K562 (cell line): ENCODE measurements around the gene IDS. TPM values are rescaled to one million over a fixed set of nuclear protein-coding genes. Genes with fewer than 3 reads are reported as not detected.
"Not testable (repeated sequence)": the region's sequence is repeated elsewhere in the genome, so short reads cannot be mapped to it uniquely, and the experiment has no call there.

Source experiments
- ATAC-seq: fragments of 200-7000 bp; cut with Tn5 transposase; 3 replicates; pipeline ENCODE4 v1.9.1; 2020; ENCODE audit warnings: moderate library complexity
- BruUV-seq: library from RNA; stranded (reverse); fragments of 400-500 nt; replicated peaks from 2 replicates; lab custom pipeline; 2021; lab: Mats Ljungman, UMichigan
- CTCF ChIA-PET: fragments of 300-600 bp; formaldehyde crosslinking; extraction: SDS; loops from one replicate; lab custom pipeline; 2021; ENCODE audit warnings: low intra/inter-chr PET ratio; lab: Yijun Ruan, JAX
- POLR2A ChIA-PET: fragments of 300-600, 350-650 bp; sonication (Branson Sonifier 250); formaldehyde crosslinking; extraction: SDS; loops from one replicate; lab custom pipeline; 2021; ENCODE audit warnings: antibody characterized with exemption, inconsistent platforms; lab: Yijun Ruan, JAX
- DNase-seq, 4 experiments: peaks; one replicate each; pipeline versions ENCODE4 v3.0.0 to v3.0.0-alpha.2; 2011 to 2018; ENCODE audit warnings: low spot score in 3 of 4, mixed read lengths in 3 of 4; ENCODE audit errors: extremely low read depth in 1 of 4
- FAIRE-seq: peaks from 2 replicates; lab custom pipeline; 2011; peaks lifted over from hg19 to GRCh38; lab: Jason Lieb, UNC
- H2AFZ ChIP-seq: 2 replicates; pipeline ENCODE4 v1.6.0; 2011; ENCODE audit warnings: low read depth, low read length, control low read depth, inconsistent platforms
- H3K27ac ChIP-seq: fragments of 200-600 bp; 3 replicates; pipeline ENCODE4 v1.8.0; 2011; ENCODE audit warnings: low read depth, mild to moderate bottlenecking, control low read depth, inconsistent platforms, low read length, moderate library complexity, mixed read lengths; ENCODE audit errors: extremely low read depth
- H3K27me3 ChIP-seq, 2 experiments: fragments of 300-600 bp in 1 of 2; 2 replicates in 1 of 2; 3 replicates in 1 of 2; pipeline versions ENCODE4 v1.6.0 to v1.8.0; 2011; ENCODE audit warnings: inconsistent platforms in 2 of 2, low read length in 2 of 2, mild to moderate bottlenecking in 1 of 2, mixed read lengths in 1 of 2, moderate library complexity in 1 of 2; ENCODE audit not compliant: control insufficient read depth in 2 of 2, insufficient read depth in 2 of 2
- H3K36me3 ChIP-seq: fragments of 300-600 bp; 3 replicates; pipeline ENCODE4 v1.8.0; 2011; ENCODE audit warnings: mild to moderate bottlenecking, low read length, inconsistent platforms; ENCODE audit not compliant: control insufficient read depth, insufficient read depth
- H3K4me1 ChIP-seq, 2 experiments: fragments of 200-600 bp in 1 of 2; replicated peaks in 1 of 2; 2 replicates in 1 of 2; 3 replicates in 1 of 2; pipeline versions ENCODE4 v1.5.1 to v1.8.0; 2011; ENCODE audit warnings: inconsistent platforms in 2 of 2, low read length in 2 of 2, mild to moderate bottlenecking in 1 of 2, mixed read lengths in 1 of 2, moderate library complexity in 1 of 2; ENCODE audit not compliant: control insufficient read depth in 2 of 2, insufficient read depth in 2 of 2
- H3K4me2 ChIP-seq: 2 replicates; pipeline ENCODE4 v1.6.1; 2011; ENCODE audit warnings: low read length, control low read depth, inconsistent platforms, mixed read lengths; ENCODE audit not compliant: insufficient read depth
- H3K4me3 ChIP-seq: fragments of 200-600 bp; sonication (generic), shearing (Covaris generic); 2 replicates; pipeline ENCODE4 v1.5.1; 2016; ENCODE audit warnings: control low read depth, inconsistent platforms
- H3K79me2 ChIP-seq: fragments of 200-600 bp; 3 replicates; pipeline ENCODE4 v1.8.0; 2011; ENCODE audit warnings: low read length, inconsistent platforms; ENCODE audit not compliant: control insufficient read depth, insufficient read depth
- H3K9ac ChIP-seq, 2 experiments: 2 replicates each; pipeline versions ENCODE4 v1.6.0 to v1.6.1; 2011; ENCODE audit warnings: low read depth in 2 of 2, low read length in 2 of 2, control low read depth in 1 of 2, inconsistent platforms in 1 of 2, mild to moderate bottlenecking in 1 of 2, mixed read lengths in 1 of 2; ENCODE audit not compliant: insufficient read depth in 1 of 2
- H3K9me1 ChIP-seq: one replicate; pipeline ENCODE4 v1.6.0; 2011; ENCODE audit warnings: inconsistent platforms, mild to moderate bottlenecking, low read length, moderate library complexity; ENCODE audit not compliant: control insufficient read depth, insufficient read depth
- H3K9me3 ChIP-seq: replicated peaks from 2 replicates; pipeline ENCODE4 v1.5.1; 2011; ENCODE audit warnings: low read depth, low read length, inconsistent platforms; ENCODE audit not compliant: control insufficient read depth, insufficient read depth
- H4K20me1 ChIP-seq: replicated peaks from 2 replicates; pipeline ENCODE4 v1.6.1; 2011; ENCODE audit warnings: low read length, inconsistent platforms, mixed read lengths; ENCODE audit not compliant: control insufficient read depth, insufficient read depth
- UBTF ChIP-seq, 2 experiments: IDR thresholded peaks; 2 replicates each; pipeline ENCODE4 v1.6.1; 2012; ENCODE audit warnings: improper control_type of control experiment in 2 of 2, low read depth in 2 of 2, low read length in 2 of 2, borderline replicate concordance in 1 of 2
- WGBS: fragments of 100-300 bp; shearing (Covaris generic); methylation state at CpG from one replicate; pipeline ENCODE4 v1.1.6; 2016; ENCODE audit warnings: low coverage, mixed read lengths; ENCODE audit not compliant: insufficient coverage; ENCODE audit errors: missing lambda C conversion rate; 5-methylcytosine and 5-hydroxymethylcytosine counted together
- in situ Hi-C: fragments of 300-500 bp; cut with MboI; formaldehyde crosslinking; loops from 4 replicates; pipeline ENCODE4 v1.15.0; 2018; ENCODE audit warnings: inconsistent platforms, mixed read lengths
- intact Hi-C: fragments of 100-400 bp; cut with micrococcal nuclease; formaldehyde crosslinking; loops from 2 replicates; pipeline ENCODE4 v1.14.2; 2022
- polyA plus RNA-seq, 8 experiments: library from polyadenylated mRNA; depleted of rRNA in 4 of 8; stranded (reverse) in 5 of 8; unstranded in 3 of 8; fragments of >200 nt; fragmentation: Nextera tagmentation in 2 of 8; fragmentation: Illumina TruSeq in 1 of 8; extraction: Ambion mirVana in 2 of 8; extraction: Trizol in 1 of 8; gene quantifications; 2 replicates each; pipeline versions ENCODE4 v1.2.1 to v1.2.3, GENCODE V29; 2011 to 2014; ENCODE audit warnings: inconsistent platforms in 1 of 8, missing spikeins in 1 of 8
- total RNA-seq, 7 experiments: library from RNA; depleted of rRNA in 6 of 7; stranded (reverse); fragments of >200 nt in 6 of 7; fragmentation: Illumina TruSeq in 2 of 7; extraction: Trizol in 2 of 7; gene quantifications; 2 replicates each; pipeline versions ENCODE4 v1.2.1 to v1.2.3, GENCODE V29; 2011 to 2021; ENCODE audit warnings: low replicate concordance in 1 of 7

Gene IDS
- total and polyA plus RNA-seq, 9 of the 15 experiments (the other 6 are each of a cell fraction or from before 2014, with no cell fraction given): 2.0 to 18.6 (median 8.6) TPM

GRCh38 chrX:149504915-149505651 lies at the start of gene IDS (continued):
- TF ChIP-seq UBTF (IDR thresholded peaks at IDR 0.05; ENCODE audit: borderline replicate concordance in 1 of 2, low read depth in 2 of 2, low read length in 2 of 2): peak in 1 of 2 experiments; percentile 76; a peak in 1 of 4 replicates

GRCh38 chrX:149551939-149552248 lies 46.8 kb upstream of the IDS start:
- H3K27ac ChIP-seq, H3K4me2 ChIP-seq, H3K36me3 ChIP-seq, in situ Hi-C loops, H2AFZ ChIP-seq, H3K4me1 ChIP-seq, ATAC-seq, H3K27me3 ChIP-seq, POLR2A ChIA-PET, H4K20me1 ChIP-seq, FAIRE-seq, DNase-seq, H3K9me1 ChIP-seq, CTCF ChIA-PET, H3K9me3 ChIP-seq, intact Hi-C loops, H3K9ac ChIP-seq, BruUV-seq, H3K79me2 ChIP-seq, H3K4me3 ChIP-seq: not testable (repeated sequence)
- WGBS: no CpG with 5 or more reads among the region's 6 CpGs

- H3K9me1 ChIP-seq, in situ Hi-C loops, H3K79me2 ChIP-seq, H3K9ac ChIP-seq, H2AFZ ChIP-seq, H3K27ac ChIP-seq, ATAC-seq, BruUV-seq, H3K4me3 ChIP-seq, H4K20me1 ChIP-seq, H3K36me3 ChIP-seq, H3K4me2 ChIP-seq, H3K4me1 ChIP-seq, H3K27me3 ChIP-seq, POLR2A ChIA-PET, intact Hi-C loops, H3K9me3 ChIP-seq, DNase-seq, CTCF ChIA-PET, FAIRE-seq: not testable (repeated sequence)
- no CpG with 5 or more reads among the region's 4 CpGs for WGBS
Observed at GRCh38 chrX:149551245-149551938, 46.3 kb upstream of the IDS start.

GRCh38 chrX:149550454-149550853 lies 45.3 kb upstream of the IDS start:
- H3K27ac ChIP-seq, DNase-seq, H3K4me1 ChIP-seq, ATAC-seq, H2AFZ ChIP-seq, H4K20me1 ChIP-seq, in situ Hi-C loops, FAIRE-seq, H3K79me2 ChIP-seq, H3K9ac ChIP-seq, H3K9me1 ChIP-seq, H3K27me3 ChIP-seq, intact Hi-C loops, H3K4me3 ChIP-seq, POLR2A ChIA-PET, H3K9me3 ChIP-seq, H3K36me3 ChIP-seq, CTCF ChIA-PET, H3K4me2 ChIP-seq, BruUV-seq: not testable (repeated sequence)
- no CpG with 5 or more reads among the region's 1 CpG for WGBS
